Gastrocnemius medialis (tissue), 4 donors: ENCODE data around the gene GLB1L. TPM values are rescaled to one million over a fixed set of nuclear protein-coding genes. Genes with fewer than 3 reads are reported as not detected.

Source experiments
- ATAC-seq, 2 donors: fragments of 150-250 bp; one replicate each; pipeline ENCODE4 v1.9.1; 2016
- DNase-seq, 2 donors: peaks; one replicate each; pipeline ENCODE4 v3.0.0-alpha.2; 2019
- H3K27ac ChIP-seq, 4 donors: fragments of 200-600 bp; sonication (generic); 1 replicate in 1 of 4; 2 replicates in 3 of 4; pipeline ENCODE4 v1.5.1; 2016 to 2018; ENCODE audit warnings: mild to moderate bottlenecking in 2 of 4, moderate library complexity in 1 of 4
- H3K27me3 ChIP-seq, 3 donors: fragments of 200-600 bp; sonication (generic) in 2 of 3; 1 replicate in 1 of 3; 2 replicates in 2 of 3; pipeline versions ENCODE4 v1.5.1 to v1.6.0; 2016 to 2019; ENCODE audit warnings: mild to moderate bottlenecking in 1 of 3, moderate library complexity in 1 of 3
- H3K36me3 ChIP-seq, 2 donors: fragments of 200-600 bp; sonication (generic) in 1 of 2; one replicate each; pipeline ENCODE4 v1.5.1; 2017 to 2018
- H3K4me1 ChIP-seq, 2 donors: fragments of 200-600 bp; sonication (generic) in 1 of 2; one replicate each; pipeline ENCODE4 v1.5.1; 2016 to 2017; ENCODE audit warnings: mild to moderate bottlenecking in 2 of 2
- H3K4me3 ChIP-seq, 4 donors: fragments of 200-600 bp; sonication (generic) in 3 of 4; 1 replicate in 1 of 4; 2 replicates in 3 of 4; pipeline ENCODE4 v1.5.1; 2016 to 2019; ENCODE audit warnings: mild to moderate bottlenecking in 2 of 4
- H3K9me3 ChIP-seq, 3 donors: fragments of 200-600 bp; sonication (generic) in 2 of 3; 1 replicate in 1 of 3; 2 replicates in 2 of 3; pipeline ENCODE4 v1.5.1; 2016 to 2019
- POLR2A ChIP-seq, 2 donors: fragments of 450-650 bp; IDR thresholded peaks; one replicate each; pipeline ENCODE4 v1.6.1; 2017; ENCODE audit warnings: antibody characterized with exemption in 2 of 2, mild to moderate bottlenecking in 2 of 2, moderate library complexity in 2 of 2
- in situ Hi-C, 4 donors: fragments of 200-750 bp; cut with MboI; loops; one replicate each; pipeline versions ENCODE4 v1.15.0 to v1.8.0; 2017; ENCODE audit warnings: low sequenced_read_pairs in 4 of 4
- intact Hi-C: fragments of 100-400 bp; cut with DNase I; formaldehyde crosslinking; loops from one replicate; pipeline ENCODE4 v1.15.1; 2023; ENCODE audit warnings: low total_unique reads
- total RNA-seq, 4 donors: library from RNA; depleted of rRNA; stranded (reverse); fragments of >200 nt; gene quantifications; one replicate each; pipeline versions ENCODE4 v1.1.0 to v1.2.3, GENCODE V29; 2016
- TF ChIP-seq, protein P1 (sequence below), 5 experiments: fragments of 450-650 bp in 3 of 5; fragments of 200-600 bp in 2 of 5; sonication (generic) in 2 of 5; IDR thresholded peaks in 4 of 5; conservative IDR thresholded peaks in 1 of 5; 1 replicate in 4 of 5; 2 replicates in 1 of 5; pipeline ENCODE4 v1.5.1; 2016 to 2019; ENCODE audit warnings: antibody characterized with exemption in 5 of 5, mild to moderate bottlenecking in 3 of 5, moderate library complexity in 3 of 5

The GLB1L gene
- total RNA-seq, 4 donors from 2014 or later, result 1.0 to 3.6 (median 1.3) TPM

DNA sequence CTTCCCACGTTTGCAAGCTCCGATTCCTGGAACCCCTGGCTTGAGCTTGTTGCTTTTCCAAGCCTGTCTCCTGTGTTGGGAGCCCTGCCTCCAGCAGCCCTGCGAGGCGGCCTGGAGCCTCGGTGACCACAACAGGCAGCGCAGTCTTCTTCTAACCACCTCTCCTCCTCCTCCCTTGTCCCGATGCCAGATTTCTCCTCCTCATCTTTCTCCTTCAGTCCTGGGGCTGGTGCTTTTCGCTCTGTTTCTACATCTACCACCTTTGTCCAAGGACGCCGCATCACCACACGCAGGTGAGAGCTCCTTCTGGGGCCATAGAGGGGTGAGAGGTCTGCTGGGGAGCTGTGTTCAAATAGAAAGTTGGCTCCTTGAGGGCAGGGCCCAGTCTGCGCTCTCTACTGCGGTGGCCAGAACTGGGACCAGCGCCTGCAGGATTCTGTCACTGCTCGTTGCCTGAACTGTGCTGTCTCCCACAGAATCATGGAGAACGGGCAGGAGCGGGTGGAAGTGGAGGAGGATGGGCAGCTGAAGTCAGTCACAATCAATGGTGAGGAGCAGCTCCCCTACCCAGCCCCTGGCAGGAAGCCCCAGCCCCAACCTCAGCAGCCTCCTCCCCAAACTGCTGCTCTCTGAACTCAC lies 37.8 kb upstream of the GLB1L start:
- Histone ChIP-seq H3K4me3 (no peak overlapping the region), H3K4me1 (peaks cover 15 to 16% of the 10 kb centered on the region in 2 donors), H3K27me3 (no peaks in the 10 kb centered on the region), H3K36me3 (peaks cover 3 to 48% of the 10 kb centered on the region in 2 donors), H3K27ac (no peak overlapping the region), H3K9me3 (no peaks in the 10 kb centered on the region)
- intact Hi-C loops (no loop called here), in situ Hi-C loops (loop anchor here in 2 of 4 donors (25.0 kb wide), 2 partner anchors 121 to 254 kb away; partner anchors contain the start of genes CHPF (in 1 of the 2), NHEJ1 (in 1 of the 2), SLC23A3 (in 1 of the 2) and TMEM198 (in 1 of the 2))
- DNase-seq, result no peak
- TF ChIP-seq, protein P1, sequence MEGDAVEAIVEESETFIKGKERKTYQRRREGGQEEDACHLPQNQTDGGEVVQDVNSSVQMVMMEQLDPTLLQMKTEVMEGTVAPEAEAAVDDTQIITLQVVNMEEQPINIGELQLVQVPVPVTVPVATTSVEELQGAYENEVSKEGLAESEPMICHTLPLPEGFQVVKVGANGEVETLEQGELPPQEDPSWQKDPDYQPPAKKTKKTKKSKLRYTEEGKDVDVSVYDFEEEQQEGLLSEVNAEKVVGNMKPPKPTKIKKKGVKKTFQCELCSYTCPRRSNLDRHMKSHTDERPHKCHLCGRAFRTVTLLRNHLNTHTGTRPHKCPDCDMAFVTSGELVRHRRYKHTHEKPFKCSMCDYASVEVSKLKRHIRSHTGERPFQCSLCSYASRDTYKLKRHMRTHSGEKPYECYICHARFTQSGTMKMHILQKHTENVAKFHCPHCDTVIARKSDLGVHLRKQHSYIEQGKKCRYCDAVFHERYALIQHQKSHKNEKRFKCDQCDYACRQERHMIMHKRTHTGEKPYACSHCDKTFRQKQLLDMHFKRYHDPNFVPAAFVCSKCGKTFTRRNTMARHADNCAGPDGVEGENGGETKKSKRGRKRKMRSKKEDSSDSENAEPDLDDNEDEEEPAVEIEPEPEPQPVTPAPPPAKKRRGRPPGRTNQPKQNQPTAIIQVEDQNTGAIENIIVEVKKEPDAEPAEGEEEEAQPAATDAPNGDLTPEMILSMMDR (IDR thresholded peaks at IDR 0.05 in 4 of 5, conservative IDR thresholded peaks at IDR 0.05 in 1 of 5), result no peak
- TF ChIP-seq POLR2A (IDR thresholded peaks at IDR 0.05), result no peak
- no peak for ATAC-seq

DNA sequence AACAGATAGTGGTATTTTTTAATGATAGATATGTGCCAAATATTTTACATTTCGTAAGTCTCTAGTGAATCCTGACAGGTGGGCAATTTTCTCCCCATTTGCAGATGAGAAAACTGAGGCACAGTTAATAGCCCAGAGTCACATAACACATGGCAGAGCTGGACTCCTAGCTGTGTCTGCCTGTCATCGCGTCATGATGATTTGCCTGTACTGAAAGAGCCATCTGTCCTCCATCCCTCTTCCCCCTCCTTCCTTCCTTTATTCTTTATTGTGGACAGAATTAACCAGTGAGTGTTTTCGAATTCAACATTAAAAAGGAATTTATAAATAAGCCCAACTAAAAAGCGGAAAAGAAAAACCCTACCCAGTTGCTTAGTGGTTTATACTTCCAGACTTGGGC lies 37.1 kb upstream of the GLB1L start:
- H3K4me3 ChIP-seq, result no peak overlapping the region
- peaks cover 19% of the 10 kb centered on the region in 2 donors for H3K4me1 ChIP-seq
- peak overlapping the region in 1 of 4 donors; percentile 33 for H3K27ac ChIP-seq
- TF ChIP-seq POLR2A (IDR thresholded peaks at IDR 0.05), result no peak
- no peaks in the 10 kb centered on the region for H3K27me3 ChIP-seq
- no peaks in the 10 kb centered on the region for H3K9me3 ChIP-seq
- DNase-seq, result no peak
- H3K36me3 ChIP-seq, result peaks cover 3 to 48% of the 10 kb centered on the region in 2 donors
- in situ Hi-C loops, result loop anchor here in 2 of 4 donors (25.0 kb wide), 2 partner anchors 120 to 255 kb away; partner anchors contain the start of genes CHPF (in 1 of the 2), NHEJ1 (in 1 of the 2), SLC23A3 (in 1 of the 2) and TMEM198 (in 1 of the 2)
- ATAC-seq, result no peak
- intact Hi-C loops, result no loop called here

DNA sequence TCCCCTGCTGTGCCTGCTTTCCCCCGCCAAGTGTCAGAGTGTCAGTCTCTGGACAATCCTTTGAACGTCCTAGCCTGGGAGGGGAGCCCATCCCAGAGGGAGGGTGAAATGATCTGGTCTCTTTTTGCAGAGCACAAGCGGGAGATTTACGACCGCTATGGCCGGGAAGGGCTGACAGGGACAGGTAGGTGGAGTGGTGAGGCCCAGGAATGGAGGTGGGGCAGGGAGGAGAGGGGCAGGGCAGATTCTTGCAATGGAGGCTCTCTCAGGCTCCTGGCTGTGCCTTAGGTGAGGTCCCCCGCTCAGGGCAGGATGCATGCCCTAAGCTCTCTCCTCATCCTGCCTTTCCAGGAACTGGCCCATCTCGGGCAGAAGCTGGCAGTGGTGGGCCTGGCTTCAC lies 36.3 kb upstream of the GLB1L start:
- Histone ChIP-seq H3K4me1 (peaks cover 19% of the 10 kb centered on the region in 2 donors), H3K27me3 (no peaks in the 10 kb centered on the region), H3K27ac (peak overlapping the region in 2 of 4 donors; percentile 33 to 94), H3K4me3 (no peak overlapping the region), H3K9me3 (no peaks in the 10 kb centered on the region), H3K36me3 (peaks cover 3 to 48% of the 10 kb centered on the region in 2 donors)
- TF ChIP-seq, protein P1 (IDR thresholded peaks at IDR 0.05 in 4 of 5, conservative IDR thresholded peaks at IDR 0.05 in 1 of 5), result no peak
- TF ChIP-seq POLR2A (IDR thresholded peaks at IDR 0.05), result no peak
- intact Hi-C loops, result no loop called here
- in situ Hi-C loops, result loop anchor here in 2 of 4 donors (25.0 kb wide), 2 partner anchors 119 to 256 kb away; partner anchors contain the start of genes CHPF (in 1 of the 2), NHEJ1 (in 1 of the 2), SLC23A3 (in 1 of the 2) and TMEM198 (in 1 of the 2)
- DNase-seq (no peak), ATAC-seq (no peak)

DNA sequence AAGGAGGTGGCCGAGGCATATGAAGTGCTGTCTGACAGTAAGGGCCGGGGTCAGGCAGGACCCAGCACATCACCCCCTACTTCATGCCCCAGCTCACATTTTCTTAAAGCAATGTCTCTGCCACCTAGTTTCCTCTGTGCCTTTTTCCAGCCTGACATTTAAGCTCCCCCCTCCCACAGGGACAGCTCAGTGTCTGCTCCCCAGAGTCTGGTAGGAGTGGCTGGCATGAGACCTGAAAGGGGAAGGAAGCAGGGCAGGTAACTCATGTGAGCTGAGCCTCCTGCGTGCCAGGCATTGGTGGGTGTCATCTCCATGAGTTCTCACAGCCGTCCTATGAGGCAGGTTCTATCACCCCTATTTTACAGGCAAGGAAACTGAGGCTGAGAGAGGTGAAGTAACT lies 35.4 kb upstream of the GLB1L start:
- Histone ChIP-seq H3K36me3 (peaks cover 3 to 48% of the 10 kb centered on the region in 2 donors), H3K27ac (peak overlapping the region in 3 of 4 donors; percentile 92 to 97 (median 94)), H3K4me3 (no peak overlapping the region), H3K4me1 (peaks cover 19% of the 10 kb centered on the region in 2 donors), H3K27me3 (no peaks in the 10 kb centered on the region), H3K9me3 (no peaks in the 10 kb centered on the region)
- in situ Hi-C loops (loop anchor here in 2 of 4 donors (25.0 kb wide), 2 partner anchors 118 to 257 kb away; partner anchors contain the start of genes CHPF (in 1 of the 2), NHEJ1 (in 1 of the 2), SLC23A3 (in 1 of the 2) and TMEM198 (in 1 of the 2)), intact Hi-C loops (no loop called here)
- ATAC-seq, result no peak
- TF ChIP-seq, protein P1 (IDR thresholded peaks at IDR 0.05 in 4 of 5, conservative IDR thresholded peaks at IDR 0.05 in 1 of 5), result no peak
- TF ChIP-seq POLR2A (IDR thresholded peaks at IDR 0.05), result no peak
- no peak for DNase-seq
